WTC11 (cell line): ENCODE results near the gene DNMT3A.

Experiments
- ATF2 ChIP-seq: sonication (generic); formaldehyde crosslinking; IDR thresholded peaks from 2 replicates; pipeline ENCODE4 v1.8.1; 2022; ENCODE audit warnings: low read depth, missing genetic modification reagents, borderline replicate concordance
- CTCF ChIP-seq: fragments of 200-600 bp; IDR thresholded peaks from 2 replicates; pipeline ENCODE4 v1.8.0; 2022; ENCODE audit warnings: antibody characterized with exemption
- FOXJ3 ChIP-seq: sonication (generic); formaldehyde crosslinking; IDR thresholded peaks from 2 replicates; pipeline ENCODE4 v1.9.0; 2021; ENCODE audit warnings: missing genetic modification reagents, mild to moderate bottlenecking, borderline replicate concordance
- MAX ChIP-seq: sonication (generic); formaldehyde crosslinking; IDR thresholded peaks from 2 replicates; pipeline ENCODE4 v1.8.0; 2022; ENCODE audit warnings: mild to moderate bottlenecking, missing genetic modification reagents
- ZBTB43 ChIP-seq: sonication (generic); formaldehyde crosslinking; IDR thresholded peaks from 2 replicates; pipeline ENCODE4 v1.8.1; 2023; ENCODE audit warnings: mild to moderate bottlenecking, missing genetic modification reagents

GRCh38 chr2:25310709-25310964 lies 31.1 kb downstream of the DNMT3A start:
- TF ChIP-seq ZBTB43 (no peak), CTCF (no peak), ATF2 (CRISPR knock-in tag) (no peak), MAX (CRISPR knock-in tag) (0 out of 2 replicates have a peak, but pooled peaks have one; percentile 46), FOXJ3 (CRISPR knock-in tag) (no peak)
